ENCODE data around the gene SLN. TPM values are rescaled to one million over a fixed set of nuclear protein-coding genes. Genes with fewer than 3 reads are reported as not detected.

The SLN gene
- total RNA-seq, 1 donor from 2014 or later = not detected

GRCh38 chr11:107740271-107740670 lies 28.4 kb upstream of the SLN start:
- H3K27me3 ChIP-seq (ENCODE audit: control insufficient read depth, insufficient read depth, low read length) = no peaks in the 10 kb centered on the region
- no peak for TF ChIP-seq CTCF (IDR thresholded peaks at IDR 0.05; ENCODE audit: insufficient read depth, low read length, poor library complexity, severe bottlenecking)
- no peaks in the 10 kb centered on the region for H3K36me3 ChIP-seq (ENCODE audit: control insufficient read depth, insufficient read depth, low read length)
- DNase-seq (ENCODE audit: low read depth) = no peak
- no peak overlapping the region for H3K4me3 ChIP-seq (ENCODE audit: low read depth, low read length)

GRCh38 chr11:107736546-107736945 lies 24.7 kb upstream of the SLN start:
- Histone ChIP-seq H3K27me3 (ENCODE audit: control insufficient read depth, insufficient read depth, low read length) (no peaks in the 10 kb centered on the region), H3K36me3 (ENCODE audit: control insufficient read depth, insufficient read depth, low read length) (no peaks in the 10 kb centered on the region), H3K4me3 (ENCODE audit: low read depth, low read length) (no peak overlapping the region)
- TF ChIP-seq CTCF (IDR thresholded peaks at IDR 0.05; ENCODE audit: insufficient read depth, low read length, poor library complexity, severe bottlenecking) = no peak
- no peak for DNase-seq (ENCODE audit: low read depth)

- no peak for TF ChIP-seq CTCF (IDR thresholded peaks at IDR 0.05; ENCODE audit: insufficient read depth, low read length, poor library complexity, severe bottlenecking)
- no peak overlapping the region for H3K4me3 ChIP-seq (ENCODE audit: low read depth, low read length)
- no peaks in the 10 kb centered on the region for H3K27me3 ChIP-seq (ENCODE audit: control insufficient read depth, insufficient read depth, low read length)
- DNase-seq (ENCODE audit: low read depth) = no peak
- no peaks in the 10 kb centered on the region for H3K36me3 ChIP-seq (ENCODE audit: control insufficient read depth, insufficient read depth, low read length)
Measured at GRCh38 chr11:107733518-107733917, 21.7 kb upstream of the SLN start.

DNA sequence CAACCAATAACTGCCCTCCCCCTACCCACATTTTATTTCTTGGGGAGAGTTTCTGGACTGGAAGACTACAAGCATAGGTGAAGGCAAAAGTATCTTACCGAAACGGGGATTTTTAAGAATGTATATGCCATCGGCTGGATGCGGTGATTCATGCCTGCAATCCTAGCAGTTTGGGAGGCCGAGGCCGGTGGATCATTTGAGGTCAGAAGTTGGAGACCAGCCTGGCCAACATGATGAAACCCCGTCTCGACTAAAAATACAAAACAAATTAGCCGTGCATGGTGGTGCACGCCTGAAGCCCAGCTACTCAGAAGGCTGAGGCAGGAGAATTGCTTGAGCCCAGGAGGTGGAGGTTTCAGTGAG lies 20.8 kb upstream of the SLN start:
- H3K36me3 ChIP-seq (ENCODE audit: control insufficient read depth, insufficient read depth, low read length) = no peaks in the 10 kb centered on the region
- H3K27me3 ChIP-seq (ENCODE audit: control insufficient read depth, insufficient read depth, low read length) = no peaks in the 10 kb centered on the region
- no peak overlapping the region for H3K4me3 ChIP-seq (ENCODE audit: low read depth, low read length)
- TF ChIP-seq CTCF (IDR thresholded peaks at IDR 0.05; ENCODE audit: insufficient read depth, low read length, poor library complexity, severe bottlenecking) = no peak
- DNase-seq (ENCODE audit: low read depth) = no peak

GRCh38 chr11:107731941-107732688 lies 20.3 kb upstream of the SLN start:
- no peak for DNase-seq (ENCODE audit: low read depth)
- Histone ChIP-seq H3K4me3 (ENCODE audit: low read depth, low read length) (no peak overlapping the region), H3K27me3 (ENCODE audit: control insufficient read depth, insufficient read depth, low read length) (no peaks in the 10 kb centered on the region), H3K36me3 (ENCODE audit: control insufficient read depth, insufficient read depth, low read length) (no peaks in the 10 kb centered on the region)
- TF ChIP-seq CTCF (IDR thresholded peaks at IDR 0.05; ENCODE audit: insufficient read depth, low read length, poor library complexity, severe bottlenecking) = no peak

DNA sequence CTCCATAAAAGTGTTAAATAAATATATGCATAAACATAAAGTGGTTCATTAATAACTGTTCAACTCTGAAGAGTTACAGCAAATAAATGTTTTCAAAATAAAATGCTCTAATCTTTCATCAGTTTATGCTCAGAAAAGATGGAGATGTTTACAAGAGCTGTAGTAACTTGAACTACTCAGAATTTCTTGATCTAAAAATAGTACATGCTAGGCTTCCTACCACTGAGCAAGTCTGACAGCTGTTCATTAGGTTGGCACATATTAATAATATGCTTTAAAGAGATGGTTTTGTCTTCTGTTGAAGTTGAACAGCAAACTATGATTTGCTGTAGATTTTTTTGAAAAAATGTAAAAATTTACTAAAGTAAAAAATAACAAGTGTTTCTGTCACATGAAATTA lies 10.8 kb upstream of the SLN start:
- H3K27me3 ChIP-seq (ENCODE audit: control insufficient read depth, insufficient read depth, low read length) = no peaks in the 10 kb centered on the region
- DNase-seq (ENCODE audit: low read depth) = no peak
- no peak overlapping the region for H3K4me3 ChIP-seq (ENCODE audit: low read depth, low read length)
- no peaks in the 10 kb centered on the region for H3K36me3 ChIP-seq (ENCODE audit: control insufficient read depth, insufficient read depth, low read length)
- TF ChIP-seq CTCF (IDR thresholded peaks at IDR 0.05; ENCODE audit: insufficient read depth, low read length, poor library complexity, severe bottlenecking) = no peak
